ENCODE results near the gene SLC12A8. TPM values are rescaled to one million over a fixed set of nuclear protein-coding genes. Genes with fewer than 3 reads are reported as not detected.
A peak's percentile ranks its signal among the peaks of the same experiment; 100 is the strongest.

The SLC12A8 gene, protein sequence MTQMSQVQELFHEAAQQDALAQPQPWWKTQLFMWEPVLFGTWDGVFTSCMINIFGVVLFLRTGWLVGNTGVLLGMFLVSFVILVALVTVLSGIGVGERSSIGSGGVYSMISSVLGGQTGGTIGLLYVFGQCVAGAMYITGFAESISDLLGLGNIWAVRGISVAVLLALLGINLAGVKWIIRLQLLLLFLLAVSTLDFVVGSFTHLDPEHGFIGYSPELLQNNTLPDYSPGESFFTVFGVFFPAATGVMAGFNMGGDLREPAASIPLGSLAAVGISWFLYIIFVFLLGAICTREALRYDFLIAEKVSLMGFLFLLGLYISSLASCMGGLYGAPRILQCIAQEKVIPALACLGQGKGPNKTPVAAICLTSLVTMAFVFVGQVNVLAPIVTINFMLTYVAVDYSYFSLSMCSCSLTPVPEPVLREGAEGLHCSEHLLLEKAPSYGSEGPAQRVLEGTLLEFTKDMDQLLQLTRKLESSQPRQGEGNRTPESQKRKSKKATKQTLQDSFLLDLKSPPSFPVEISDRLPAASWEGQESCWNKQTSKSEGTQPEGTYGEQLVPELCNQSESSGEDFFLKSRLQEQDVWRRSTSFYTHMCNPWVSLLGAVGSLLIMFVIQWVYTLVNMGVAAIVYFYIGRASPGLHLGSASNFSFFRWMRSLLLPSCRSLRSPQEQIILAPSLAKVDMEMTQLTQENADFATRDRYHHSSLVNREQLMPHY
- total RNA-seq (1 to 10 TPM in 6 of 7 donors, under 1 TPM in 1; 0.68 to 2.8 (median 1.6) TPM), polyA plus RNA-seq (under 1 TPM; 0.32 to 0.39 (median 0.35) TPM)
- long read RNA-seq, donor 1 = 0 reads
- long read RNA-seq, donor 2 = 0 reads

DNA sequence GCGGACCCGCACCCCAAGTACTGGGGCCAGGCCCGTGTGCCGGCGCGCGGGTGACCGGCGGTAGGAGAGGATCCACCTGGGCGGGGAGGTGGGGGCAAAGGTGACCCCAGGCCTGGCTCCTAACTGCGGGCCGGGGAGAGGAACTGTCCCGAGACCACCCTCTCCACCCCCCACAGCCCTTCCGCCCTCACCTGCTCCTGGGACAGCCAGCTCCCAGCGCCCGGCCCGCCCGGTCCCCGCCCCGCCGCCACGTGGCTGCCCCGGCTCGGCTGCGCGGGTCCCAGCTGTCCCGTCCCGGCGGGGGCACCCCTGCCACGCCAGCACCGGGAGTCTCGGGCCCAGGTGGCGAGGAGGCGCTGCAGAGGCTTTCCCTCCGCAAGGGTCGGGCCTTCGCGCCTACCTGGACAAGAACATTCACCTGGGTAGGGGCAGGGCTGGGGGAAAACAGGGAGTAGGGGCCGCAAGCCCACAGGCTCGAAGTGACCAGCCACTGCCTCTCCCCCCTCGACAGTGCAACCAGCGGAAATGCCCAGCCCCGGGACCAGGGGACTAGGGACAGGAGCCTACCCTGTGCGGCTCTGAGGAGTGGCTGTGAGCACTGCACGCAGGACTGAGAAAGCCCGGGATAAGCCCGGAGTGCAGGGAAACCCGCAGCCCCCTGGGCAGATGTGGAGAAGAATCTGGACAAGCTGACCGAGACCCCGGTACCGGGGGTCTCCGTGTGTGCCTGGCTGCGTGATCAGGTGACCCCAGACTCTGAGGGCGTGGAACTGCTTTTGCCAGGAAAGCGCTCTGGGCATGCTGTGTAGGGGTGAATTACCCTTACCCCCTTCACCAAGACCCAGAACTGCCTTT is at the start of gene SLC12A8:
Gene SLC12A8 (minus strand): TSS at position 240 of the 855 bp plus-strand sequence. CDS start 1,399 bp downstream, outside the sequence.
- H3K9me3 ChIP-seq = no peaks in the 10 kb centered on the region
- H3K36me3 ChIP-seq = no peaks in the 10 kb centered on the region
- H3K4me1 ChIP-seq = peaks cover 0 to 27% (median 13%) of the 10 kb centered on the region in 6 donors
- H3K4me3 ChIP-seq = peak within 1 kb of the TSS in 7 of 8 donors; percentile 30 to 66 (median 35)
- TF ChIP-seq, protein P1, sequence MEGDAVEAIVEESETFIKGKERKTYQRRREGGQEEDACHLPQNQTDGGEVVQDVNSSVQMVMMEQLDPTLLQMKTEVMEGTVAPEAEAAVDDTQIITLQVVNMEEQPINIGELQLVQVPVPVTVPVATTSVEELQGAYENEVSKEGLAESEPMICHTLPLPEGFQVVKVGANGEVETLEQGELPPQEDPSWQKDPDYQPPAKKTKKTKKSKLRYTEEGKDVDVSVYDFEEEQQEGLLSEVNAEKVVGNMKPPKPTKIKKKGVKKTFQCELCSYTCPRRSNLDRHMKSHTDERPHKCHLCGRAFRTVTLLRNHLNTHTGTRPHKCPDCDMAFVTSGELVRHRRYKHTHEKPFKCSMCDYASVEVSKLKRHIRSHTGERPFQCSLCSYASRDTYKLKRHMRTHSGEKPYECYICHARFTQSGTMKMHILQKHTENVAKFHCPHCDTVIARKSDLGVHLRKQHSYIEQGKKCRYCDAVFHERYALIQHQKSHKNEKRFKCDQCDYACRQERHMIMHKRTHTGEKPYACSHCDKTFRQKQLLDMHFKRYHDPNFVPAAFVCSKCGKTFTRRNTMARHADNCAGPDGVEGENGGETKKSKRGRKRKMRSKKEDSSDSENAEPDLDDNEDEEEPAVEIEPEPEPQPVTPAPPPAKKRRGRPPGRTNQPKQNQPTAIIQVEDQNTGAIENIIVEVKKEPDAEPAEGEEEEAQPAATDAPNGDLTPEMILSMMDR (IDR thresholded peaks at IDR 0.05 in 8 of 11, conservative IDR thresholded peaks at IDR 0.05 in 3 of 11) = no peak
- TF ChIP-seq POLR2A (IDR thresholded peaks at IDR 0.05) (no peak), POLR2AphosphoS5 (IDR thresholded peaks at IDR 0.05) (no peak)
- 10 to 34% (median 11%) methylated on average over 17 to 55 of the region's 55 CpGs for WGBS, 5 donors
- intact Hi-C loops (cut with DNase I; ENCODE audit: low total_unique reads) = no loop called here
- H3K27me3 ChIP-seq (replicated peaks in 1 of 7) = peaks cover 0 to 61% (median 35%) of the 10 kb centered on the region in 7 donors
- DNase-seq = no peak
- no peak within 1 kb of the TSS for H3K27ac ChIP-seq

DNA sequence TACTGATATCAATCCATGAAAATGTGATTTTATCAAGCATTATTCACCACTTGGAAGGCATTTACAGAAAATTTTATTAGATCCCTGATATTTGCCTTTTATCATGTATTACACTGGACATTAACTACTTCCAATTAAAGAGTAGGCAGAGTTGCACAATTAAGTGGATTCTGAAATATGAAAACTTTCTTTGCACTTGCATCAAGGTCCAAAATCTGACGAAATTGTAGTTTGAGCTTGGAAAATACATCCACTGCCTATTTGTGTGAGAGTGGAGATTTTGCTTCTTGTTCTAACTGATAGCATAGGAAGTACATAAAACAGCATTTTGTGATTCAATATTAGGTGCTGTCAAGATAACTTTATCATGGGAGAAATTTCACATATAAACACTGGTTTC is 49.6 kb upstream of the SLC12A8 start:
- 67 to 88% (median 77%) methylated on average over 1 of the region's 1 CpG for WGBS, 5 donors
- Histone ChIP-seq H3K4me3 (no peak overlapping the region), H3K36me3 (peaks cover 0 to 34% (median 3%) of the 10 kb centered on the region in 6 donors), H3K27me3 (replicated peaks in 1 of 7) (no peaks in the 10 kb centered on the region), H3K4me1 (peaks cover 0 to 12% (median 4%) of the 10 kb centered on the region in 6 donors), H3K9me3 (peaks cover 0 to 6% (median 1%) of the 10 kb centered on the region in 8 donors), H3K27ac (no peak overlapping the region)
- TF ChIP-seq POLR2AphosphoS5 (IDR thresholded peaks at IDR 0.05) = no peak
- TF ChIP-seq, protein P1 (IDR thresholded peaks at IDR 0.05 in 8 of 11, conservative IDR thresholded peaks at IDR 0.05 in 3 of 11) = no peak
- TF ChIP-seq POLR2A (IDR thresholded peaks at IDR 0.05) = no peak
- DNase-seq = no peak
- intact Hi-C loops (cut with DNase I; ENCODE audit: low total_unique reads) = no loop called here

DNA sequence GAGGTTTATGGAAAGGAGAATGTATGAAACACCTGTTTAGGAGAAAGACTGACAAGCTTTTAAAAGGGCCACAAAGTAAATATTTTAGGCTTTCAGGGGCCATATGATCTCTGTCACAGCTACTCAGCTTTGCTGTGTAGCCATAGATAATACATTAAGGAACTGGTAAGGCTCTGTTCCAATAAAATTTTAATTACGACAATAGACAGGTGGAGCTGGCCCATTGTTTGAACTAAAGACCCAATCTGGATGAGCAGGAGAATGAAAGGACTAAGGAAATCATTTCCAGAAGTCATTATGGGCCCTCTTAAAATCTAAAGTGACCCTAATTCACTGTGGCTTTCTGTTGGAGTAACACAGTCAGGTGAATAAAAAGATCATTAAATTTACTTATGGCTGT is 48.5 kb upstream of the SLC12A8 start:
- WGBS, 5 donors = 89 to 100% (median 97%) methylated on average over 1 of the region's 1 CpG
- Histone ChIP-seq H3K27ac (no peak overlapping the region), H3K4me3 (no peak overlapping the region), H3K4me1 (peaks cover 0 to 12% (median 4%) of the 10 kb centered on the region in 6 donors), H3K36me3 (peaks cover 0 to 42% (median 3%) of the 10 kb centered on the region in 6 donors), H3K27me3 (replicated peaks in 1 of 7) (no peaks in the 10 kb centered on the region), H3K9me3 (peaks cover 0 to 15% (median 10%) of the 10 kb centered on the region in 8 donors)
- no peak for TF ChIP-seq POLR2A (IDR thresholded peaks at IDR 0.05)
- no peak for TF ChIP-seq POLR2AphosphoS5 (IDR thresholded peaks at IDR 0.05)
- TF ChIP-seq, protein P1 (IDR thresholded peaks at IDR 0.05 in 8 of 11, conservative IDR thresholded peaks at IDR 0.05 in 3 of 11) = no peak
- intact Hi-C loops (cut with DNase I; ENCODE audit: low total_unique reads) = no loop called here
- no peak for DNase-seq
